GM21723 (cell line): ENCODE measurements around the gene ME3.

Source experiments
- ATAC-seq: cut with Tn5 transposase; IDR thresholded peaks from one replicate; pipeline ENCODE4 v1.9.1; 2021; ENCODE audit warnings: mild to moderate bottlenecking, moderate library complexity; ENCODE audit not compliant: unreplicated experiment

ME3 gene

GRCh38 chr11:86589856-86590589 is 82.4 kb downstream of the ME3 start:
- ATAC-seq = no peak

DNA sequence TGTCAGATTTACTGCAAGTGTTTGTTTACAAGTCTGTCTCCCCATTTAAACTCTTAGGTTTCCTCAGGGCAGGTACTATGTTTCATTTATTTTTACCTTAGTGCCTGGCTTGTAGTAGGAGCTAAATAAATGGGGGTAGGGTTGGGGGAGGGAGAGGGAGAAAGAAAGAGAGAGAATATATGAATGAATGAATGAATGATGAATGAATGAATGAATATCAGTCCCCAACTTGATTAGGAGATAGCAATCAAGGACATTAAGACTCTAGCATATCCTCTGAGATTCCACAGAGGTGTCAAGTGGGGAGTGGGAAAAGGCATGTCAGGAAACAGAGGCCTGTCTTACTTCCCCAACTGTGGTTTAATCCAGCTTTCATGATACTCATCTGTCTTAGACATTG is 83.2 kb downstream of the ME3 start:
- no peak for ATAC-seq

- ATAC-seq = no peak
Observed at GRCh38 chr11:86588566-86589090, 83.8 kb downstream of the ME3 start.

- no peak for ATAC-seq
Observed at GRCh38 chr11:86587264-86588193, 84.9 kb downstream of the ME3 start.

DNA sequence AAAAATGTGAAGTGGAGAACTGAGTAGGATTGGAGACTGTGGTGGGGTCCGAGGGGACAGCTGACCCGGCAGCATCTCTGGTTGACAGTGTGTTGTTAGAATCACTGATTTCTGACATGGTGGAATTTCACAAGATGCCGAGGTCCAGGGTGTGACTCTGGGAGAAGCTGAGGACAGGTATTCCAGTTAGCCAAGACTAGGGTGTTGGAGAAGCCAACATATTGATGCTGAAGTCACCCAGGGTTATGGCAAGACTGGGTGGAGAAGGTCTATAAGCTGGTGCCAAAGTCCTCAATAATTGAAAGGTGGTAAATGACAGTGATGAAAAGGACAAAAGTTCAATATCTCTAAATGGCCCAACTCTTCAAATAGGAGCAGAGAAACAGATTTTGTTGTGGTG is 86.1 kb downstream of the ME3 start:
- no peak for ATAC-seq

- no peak for ATAC-seq
Observed at GRCh38 chr11:86582898-86583297, 89.5 kb downstream of the ME3 start.

DNA sequence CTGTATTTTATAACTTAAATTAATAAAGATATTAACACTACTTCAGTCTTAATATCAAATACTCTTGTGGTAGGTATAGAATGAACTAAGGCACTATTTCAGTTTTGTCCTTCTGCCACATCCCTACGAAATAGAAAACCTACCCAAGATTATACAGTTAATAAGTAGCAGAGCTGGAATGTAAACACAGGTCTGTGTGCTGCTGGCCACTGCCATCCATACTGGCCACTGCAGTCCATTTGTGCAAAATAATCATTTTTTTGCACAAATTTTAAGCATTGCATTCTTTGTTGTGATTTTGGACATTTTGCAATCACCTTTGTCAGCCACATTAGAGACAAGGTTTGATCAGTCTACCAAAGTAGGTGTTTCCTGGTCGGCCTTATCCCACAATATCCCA is 91.9 kb downstream of the ME3 start:
- ATAC-seq = no peak

DNA sequence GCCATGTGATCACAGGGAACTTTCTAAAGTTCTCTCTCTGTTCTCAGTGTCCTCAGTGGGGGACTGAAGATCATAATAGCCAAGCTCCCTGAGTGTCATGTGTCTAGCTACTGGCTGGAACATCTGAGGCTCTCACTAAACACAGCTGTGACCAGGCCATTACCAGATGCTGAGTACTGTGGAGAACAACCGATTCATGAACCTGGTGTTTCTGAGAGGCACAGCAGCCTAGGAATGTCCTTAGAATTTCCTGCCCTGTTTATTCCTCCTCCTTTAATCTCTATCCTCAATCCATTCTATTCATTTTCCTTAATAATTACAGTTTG is 93.0 kb downstream of the ME3 start:
- no peak for ATAC-seq

DNA sequence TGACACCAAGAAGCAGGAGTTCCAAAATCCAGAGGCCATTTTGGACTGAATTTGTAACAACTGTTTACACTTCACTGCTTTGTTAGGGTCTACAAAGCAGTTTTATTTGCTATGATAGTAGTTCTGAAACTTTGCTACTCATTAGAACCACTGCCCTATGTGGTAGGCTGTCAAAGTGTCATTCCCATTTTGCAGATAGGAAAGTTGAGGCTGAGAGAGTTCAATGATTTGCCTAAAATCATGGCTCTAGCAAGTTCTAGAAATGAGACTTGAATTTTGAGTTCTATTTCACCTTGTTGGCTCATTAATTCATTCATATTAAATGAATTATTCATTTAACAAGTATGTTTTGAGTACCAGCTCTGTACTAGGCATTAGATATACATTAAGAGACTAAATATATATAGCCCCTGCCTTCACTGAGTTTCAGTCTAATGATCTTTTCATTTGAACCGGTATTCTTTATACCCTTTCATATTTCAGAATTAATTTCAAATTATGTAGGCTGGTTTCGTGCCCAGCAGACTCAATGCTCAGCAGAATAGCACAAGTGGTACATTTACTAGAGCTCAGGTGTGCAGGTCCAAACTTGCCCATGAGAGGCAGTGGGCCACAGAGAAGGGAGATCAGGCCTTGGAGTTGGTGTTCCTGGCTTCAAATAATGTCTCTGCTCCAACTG is 93.5 kb downstream of the ME3 start:
- no peak for ATAC-seq

DNA sequence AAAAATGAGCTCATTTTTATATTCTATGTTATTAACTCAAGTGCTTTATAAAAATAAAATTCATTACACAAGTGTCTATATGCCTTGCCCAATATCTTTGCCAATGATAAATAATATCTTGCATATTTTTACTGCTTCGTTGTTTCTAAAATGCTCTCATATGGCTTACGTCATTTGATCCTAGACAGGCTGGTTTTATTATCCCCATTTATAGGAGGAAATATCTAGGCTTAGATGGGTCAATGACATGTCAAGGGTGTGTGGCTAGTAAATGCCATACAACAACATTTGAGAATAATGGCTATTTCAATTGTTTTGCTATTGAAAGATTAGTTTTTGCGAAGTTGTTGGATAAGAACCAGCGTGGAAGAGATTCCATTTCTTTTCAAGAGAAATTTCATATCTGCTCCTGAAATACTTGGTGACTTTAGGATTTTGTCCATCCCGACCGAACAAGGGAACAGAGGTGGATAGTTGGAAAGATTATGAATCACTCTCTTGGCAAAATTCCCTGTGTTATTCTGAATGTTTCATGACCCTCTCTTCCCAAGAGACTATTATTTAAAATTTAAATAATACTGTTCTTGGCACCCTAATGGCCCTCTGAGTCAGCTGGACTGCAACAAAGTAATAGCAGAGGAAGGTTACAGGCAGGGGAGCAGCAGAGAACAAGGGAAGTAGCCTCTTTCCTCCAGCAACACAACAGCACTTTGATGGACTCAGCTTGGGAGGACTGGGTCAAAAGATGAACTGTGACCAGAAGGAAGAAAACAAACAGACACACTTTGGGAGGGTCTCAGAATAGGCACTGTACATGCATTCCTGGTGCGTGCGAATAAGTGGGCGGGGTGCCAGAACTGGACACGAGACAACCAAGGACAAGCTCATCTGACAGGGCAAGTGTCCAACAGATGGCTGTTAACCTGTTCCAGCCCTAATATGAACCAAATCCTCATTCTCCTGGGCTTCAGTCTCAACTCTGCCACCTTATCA is 94.5 kb downstream of the ME3 start:
- ATAC-seq = no peak

- ATAC-seq = no peak
Observed at GRCh38 chr11:86576946-86577624, 95.3 kb downstream of the ME3 start.

DNA sequence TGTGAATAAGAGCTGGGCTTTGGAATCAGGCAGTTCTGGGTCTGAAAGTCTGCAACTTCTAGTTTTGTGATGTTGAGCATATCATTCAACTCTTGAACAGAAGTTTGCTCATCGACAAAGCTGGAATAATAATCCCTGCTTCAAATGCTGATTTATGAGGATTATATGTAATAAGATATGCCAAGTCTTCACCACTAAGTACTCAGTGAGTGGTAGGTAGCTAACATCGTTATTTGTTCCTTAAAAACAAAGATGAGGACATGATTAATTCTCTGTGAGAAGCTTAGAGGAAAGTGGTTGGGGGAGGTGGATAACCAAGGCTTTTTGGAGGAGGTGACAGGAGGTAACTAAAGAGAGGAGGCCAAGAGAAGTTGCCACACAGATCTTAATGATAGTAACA is 96.5 kb downstream of the ME3 start:
- ATAC-seq = no peak

- no peak for ATAC-seq
Observed at GRCh38 chr11:86575208-86575855, 97.1 kb downstream of the ME3 start.

DNA sequence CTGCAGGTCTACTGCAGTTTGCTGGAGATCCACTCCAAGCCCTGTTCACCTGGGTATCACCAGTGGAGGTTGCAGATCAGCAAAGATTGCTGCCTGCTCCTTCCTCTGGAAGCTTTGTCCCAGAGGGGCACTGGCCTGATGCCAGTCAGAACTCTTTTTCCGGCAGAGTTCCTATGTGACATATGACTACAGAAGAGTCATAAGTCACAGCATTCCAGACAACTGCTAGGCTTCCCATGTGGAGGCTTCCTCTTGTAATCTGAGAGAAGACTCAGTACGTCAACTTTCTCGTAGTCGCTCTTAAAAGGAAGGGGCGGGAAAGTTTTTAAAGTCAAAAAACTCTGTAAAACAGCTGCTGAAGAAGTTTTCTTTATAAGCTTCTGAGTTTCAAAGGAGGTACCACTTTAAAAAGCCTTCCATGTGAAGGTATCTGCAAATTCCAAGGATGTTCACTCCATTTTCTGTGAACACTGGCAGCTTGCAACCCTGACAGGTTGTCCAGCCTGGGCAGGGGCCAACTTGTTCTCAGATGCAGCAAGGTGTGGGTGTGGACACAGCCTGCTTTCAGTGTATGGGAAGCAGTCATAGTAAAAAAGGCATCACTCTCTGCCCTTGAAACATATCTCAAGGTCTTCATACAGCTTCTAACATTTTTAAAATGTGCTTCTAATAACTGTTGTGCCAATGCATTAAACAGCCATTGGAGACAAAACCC is 97.8 kb downstream of the ME3 start:
- no peak for ATAC-seq

GRCh38 chr11:86571273-86571948 is 101.0 kb downstream of the ME3 start:
- ATAC-seq = no peak

GRCh38 chr11:86570451-86570850 is 102.0 kb downstream of the ME3 start:
- no peak for ATAC-seq

GRCh38 chr11:86570020-86570419 is 102.4 kb downstream of the ME3 start:
- no peak for ATAC-seq

- ATAC-seq = no peak
Observed at GRCh38 chr11:86569109-86569508, 103.3 kb downstream of the ME3 start.
